Nephron progenitor cell (in vitro differentiated cells): ENCODE data around the gene SORCS2.

Source experiments
- DNase-seq: peaks from one replicate; pipeline ENCODE4 v3.0.0; 2021
- H3K27ac Mint-ChIP-seq: 2 replicates; pipeline ENCODE4 v1.8.0; 2021; ENCODE audit warnings: mild to moderate bottlenecking, moderate library complexity, mixed read lengths
- H3K27me3 Mint-ChIP-seq: 2 replicates; pipeline ENCODE4 v1.8.0; 2021; ENCODE audit warnings: mild to moderate bottlenecking, low read depth, mixed read lengths; ENCODE audit not compliant: poor library complexity
- H3K36me3 Mint-ChIP-seq: 2 replicates; pipeline ENCODE4 v1.8.0; 2021; ENCODE audit warnings: low read depth, mixed read lengths
- H3K4me1 Mint-ChIP-seq: 2 replicates; pipeline ENCODE4 v1.8.0; 2021; ENCODE audit warnings: mixed read lengths
- H3K4me3 Mint-ChIP-seq: 2 replicates; pipeline ENCODE4 v1.8.0; 2021; ENCODE audit warnings: mild to moderate bottlenecking, moderate library complexity, mixed read lengths
- H3K9me3 Mint-ChIP-seq: 2 replicates; pipeline ENCODE4 v1.8.0; 2021; ENCODE audit warnings: mild to moderate bottlenecking, moderate library complexity, mixed read lengths
- CTCF ChIP-seq: fragments of 200-600 bp; sonication (generic); IDR thresholded peaks from 2 replicates; pipeline ENCODE4 v1.5.0; 2021; ENCODE audit warnings: antibody characterized with exemption

The SORCS2 gene

DNA sequence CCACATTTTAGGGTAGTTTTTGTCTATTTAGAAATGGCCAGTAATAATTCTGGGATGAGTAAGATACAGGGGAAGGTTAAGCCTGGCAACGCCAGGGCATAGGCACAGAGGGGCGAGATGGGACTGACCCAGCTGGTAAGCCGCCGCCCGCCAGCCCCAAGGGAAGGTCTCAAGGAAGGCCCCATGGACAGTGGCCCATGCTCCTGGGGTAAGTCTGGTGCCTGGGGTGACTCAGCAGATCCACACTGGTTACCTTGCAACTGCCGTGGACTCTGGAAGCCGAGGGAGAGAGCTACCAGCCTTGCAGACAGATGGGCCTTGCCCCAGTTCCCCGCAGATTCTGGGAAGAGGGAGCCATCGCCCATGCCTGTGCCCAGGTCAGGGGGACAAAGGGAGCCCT is 567.9 kb downstream of the SORCS2 start:
- Mint-ChIP-seq H3K27me3 (no peaks in the 10 kb centered on the region), H3K36me3 (peaks cover 23% of the 10 kb centered on the region), H3K4me3 (no peak overlapping the region), H3K27ac (peak overlapping the region; percentile 35), H3K4me1 (peaks cover 91% of the 10 kb centered on the region), H3K9me3 (no peaks in the 10 kb centered on the region)
- TF ChIP-seq CTCF: no peak
- no peak for DNase-seq

- peaks cover 28% of the 10 kb centered on the region for H3K36me3 Mint-ChIP-seq
- no peaks in the 10 kb centered on the region for H3K27me3 Mint-ChIP-seq
- no peaks in the 10 kb centered on the region for H3K9me3 Mint-ChIP-seq
- no peak for DNase-seq
- H3K27ac Mint-ChIP-seq: no peak overlapping the region
- H3K4me1 Mint-ChIP-seq: peaks cover 91% of the 10 kb centered on the region
- no peak for TF ChIP-seq CTCF
- no peak overlapping the region for H3K4me3 Mint-ChIP-seq
Observed at GRCh38 chr4:7760706-7761105, 568.4 kb downstream of the SORCS2 start.

GRCh38 chr4:7761312-7761711 is 569.0 kb downstream of the SORCS2 start:
- Mint-ChIP-seq H3K9me3 (no peaks in the 10 kb centered on the region), H3K27ac (peak overlapping the region; percentile 57), H3K4me3 (no peak overlapping the region), H3K36me3 (peaks cover 34% of the 10 kb centered on the region), H3K27me3 (no peaks in the 10 kb centered on the region), H3K4me1 (peaks cover 90% of the 10 kb centered on the region)
- no peak for DNase-seq
- TF ChIP-seq CTCF: no peak

- peak overlapping the region; percentile 21 for H3K4me3 Mint-ChIP-seq
- H3K36me3 Mint-ChIP-seq: peaks cover 38% of the 10 kb centered on the region
- TF ChIP-seq CTCF: peak; percentile 78
- no peaks in the 10 kb centered on the region for H3K27me3 Mint-ChIP-seq
- H3K9me3 Mint-ChIP-seq: no peaks in the 10 kb centered on the region
- DNase-seq: peak; percentile 79
- peak overlapping the region; percentile 57 for H3K27ac Mint-ChIP-seq
- peaks cover 86% of the 10 kb centered on the region for H3K4me1 Mint-ChIP-seq
Observed at GRCh38 chr4:7761720-7762119, 569.4 kb downstream of the SORCS2 start.

DNA sequence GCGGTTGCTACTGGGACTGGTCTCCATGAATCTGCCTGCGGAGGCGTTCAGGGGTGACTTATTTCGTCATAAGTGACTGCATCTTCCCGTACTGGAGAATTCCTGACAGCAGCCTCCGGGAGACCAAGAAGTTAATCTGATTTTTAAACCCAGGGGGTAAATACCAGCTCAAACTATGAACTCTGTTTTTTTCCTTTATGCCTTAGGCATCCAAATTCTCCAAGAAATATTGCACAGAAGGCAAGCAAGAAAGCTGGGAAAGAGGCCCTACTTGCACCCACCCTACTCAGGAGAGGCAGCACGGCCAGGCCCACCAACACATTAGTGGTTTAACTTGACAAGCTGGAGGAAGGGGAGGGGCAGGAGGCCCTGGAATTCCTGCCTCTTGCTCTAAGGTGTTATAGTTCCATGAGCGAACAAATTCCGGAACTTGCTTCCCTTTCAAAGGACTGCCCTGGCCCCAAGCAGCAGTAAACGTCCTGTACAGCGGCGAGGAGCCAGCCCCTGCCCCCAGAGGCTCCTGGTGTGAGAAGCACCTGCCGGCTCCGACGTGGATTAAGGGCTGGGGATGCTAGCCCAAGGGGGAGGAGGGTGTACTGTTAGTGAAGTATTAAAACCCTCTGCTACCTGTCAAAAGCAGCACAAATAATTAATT is 570.2 kb downstream of the SORCS2 start:
- no peak overlapping the region for H3K27ac Mint-ChIP-seq
- peaks cover 46% of the 10 kb centered on the region for H3K36me3 Mint-ChIP-seq
- no peak overlapping the region for H3K4me3 Mint-ChIP-seq
- no peak for TF ChIP-seq CTCF
- DNase-seq: no peak
- H3K27me3 Mint-ChIP-seq: no peaks in the 10 kb centered on the region
- no peaks in the 10 kb centered on the region for H3K9me3 Mint-ChIP-seq
- H3K4me1 Mint-ChIP-seq: peaks cover 78% of the 10 kb centered on the region

DNA sequence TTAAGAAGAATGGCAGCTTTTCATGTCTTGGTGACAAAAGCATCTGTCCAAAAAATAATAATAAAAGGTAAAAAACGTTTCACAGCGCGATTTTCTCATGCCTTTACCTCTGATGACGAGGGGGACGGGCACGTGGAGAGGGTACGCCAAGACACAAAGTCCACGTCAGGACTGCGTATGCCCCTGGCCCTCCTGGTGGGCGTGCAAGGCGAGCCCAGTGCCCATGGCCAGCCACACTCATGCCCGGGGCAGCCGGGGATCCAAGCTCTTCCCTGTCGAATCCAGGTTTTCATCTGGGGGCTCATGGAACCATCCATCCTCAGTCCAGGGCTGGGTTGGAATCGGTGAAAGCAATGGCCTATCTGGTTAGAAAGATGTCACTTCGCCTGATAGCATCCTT is 570.8 kb downstream of the SORCS2 start:
- H3K9me3 Mint-ChIP-seq: no peaks in the 10 kb centered on the region
- DNase-seq: no peak
- no peak overlapping the region for H3K4me3 Mint-ChIP-seq
- H3K27me3 Mint-ChIP-seq: no peaks in the 10 kb centered on the region
- TF ChIP-seq CTCF: no peak
- H3K36me3 Mint-ChIP-seq: peaks cover 50% of the 10 kb centered on the region
- peaks cover 72% of the 10 kb centered on the region for H3K4me1 Mint-ChIP-seq
- H3K27ac Mint-ChIP-seq: no peak overlapping the region
